NCI-H748 treated with DMSO at 0.1 percent for 48 hours (cell line): ENCODE measurements around the gene RAP1GAP2.
"Not testable (repeated sequence)": the region's sequence is repeated elsewhere in the genome, so short reads cannot be mapped to it uniquely, and the experiment has no call there.

Experiments used
- DNase-seq: peaks from one replicate; lab custom pipeline; 2025; lab: John Stamatoyannopoulos, UW

RAP1GAP2 gene

GRCh38 chr17:2971851-2972250 lies 175.6 kb downstream of the RAP1GAP2 start:
- DNase-seq, result no peak

- no peak for DNase-seq
These were observed 176.5 kb downstream of the RAP1GAP2 start for GRCh38 chr17:2972749-2973148.

- no peak for DNase-seq
These were observed 178.1 kb downstream of the RAP1GAP2 start for GRCh38 chr17:2974347-2974746.

GRCh38 chr17:2975469-2975958 lies 179.3 kb downstream of the RAP1GAP2 start:
- DNase-seq, result no peak

- no peak for DNase-seq
These were observed 180.9 kb downstream of the RAP1GAP2 start for GRCh38 chr17:2977157-2977556.

- no peak for DNase-seq
These were observed 181.9 kb downstream of the RAP1GAP2 start for GRCh38 chr17:2978116-2978515.

- no peak for DNase-seq
These were observed 182.8 kb downstream of the RAP1GAP2 start for GRCh38 chr17:2978991-2979390.

GRCh38 chr17:2980211-2980903 lies 184.1 kb downstream of the RAP1GAP2 start:
- DNase-seq, result no peak

GRCh38 chr17:2980904-2981246 lies 184.6 kb downstream of the RAP1GAP2 start:
- no peak for DNase-seq

- DNase-seq, result no peak
These were observed 185.1 kb downstream of the RAP1GAP2 start for GRCh38 chr17:2981325-2981724.

GRCh38 chr17:2982854-2983253 lies 186.6 kb downstream of the RAP1GAP2 start:
- no peak for DNase-seq

GRCh38 chr17:2983255-2983654 lies 187.0 kb downstream of the RAP1GAP2 start:
- no peak for DNase-seq

- DNase-seq, result no peak
These were observed 189.1 kb downstream of the RAP1GAP2 start for GRCh38 chr17:2985318-2985717.

- no peak for DNase-seq
These were observed 190.7 kb downstream of the RAP1GAP2 start for GRCh38 chr17:2986925-2987324.

- DNase-seq, result not testable (repeated sequence)
These were observed 193.2 kb downstream of the RAP1GAP2 start for GRCh38 chr17:2989396-2989795.

- DNase-seq, result no peak
These were observed 193.6 kb downstream of the RAP1GAP2 start for GRCh38 chr17:2989855-2990254.

GRCh38 chr17:2990396-2990795 lies 194.2 kb downstream of the RAP1GAP2 start:
- no peak for DNase-seq

GRCh38 chr17:2991396-2992180 lies 195.3 kb downstream of the RAP1GAP2 start:
- DNase-seq, result not testable (repeated sequence)

- no peak for DNase-seq
These were observed 198.2 kb downstream of the RAP1GAP2 start for GRCh38 chr17:2994441-2994840.

GRCh38 chr17:2995377-2995776 lies 199.1 kb downstream of the RAP1GAP2 start:
- no peak for DNase-seq

- no peak for DNase-seq
These were observed 199.9 kb downstream of the RAP1GAP2 start for GRCh38 chr17:2995886-2996809.
